Progenitor cell of endocrine pancreas (in vitro differentiated cells): ENCODE data around the gene CT47C1. TPM values are rescaled to one million over a fixed set of nuclear protein-coding genes. Genes with fewer than 3 reads are reported as not detected.

ENCODE experiments used
- DNase-seq: peaks from one replicate; pipeline ENCODE4 v3.0.0; 2021; ENCODE audit warnings: low spot score; ENCODE audit not compliant: unreplicated experiment
- H3K27ac Mint-ChIP-seq: 2 replicates; pipeline ENCODE4 v1.8.0; 2021; ENCODE audit warnings: mild to moderate bottlenecking, moderate library complexity, mixed read lengths
- H3K27me3 Mint-ChIP-seq: 2 replicates; pipeline ENCODE4 v1.8.0; 2021; ENCODE audit warnings: mixed read lengths
- H3K36me3 Mint-ChIP-seq: 2 replicates; pipeline ENCODE4 v1.8.0; 2022; ENCODE audit warnings: mixed read lengths; ENCODE audit not compliant: insufficient read depth
- H3K4me1 Mint-ChIP-seq: 2 replicates; pipeline ENCODE4 v1.8.0; 2021; ENCODE audit warnings: low read depth, mixed read lengths
- H3K4me3 Mint-ChIP-seq: 2 replicates; pipeline ENCODE4 v1.8.0; 2021; ENCODE audit warnings: low read depth, mild to moderate bottlenecking, moderate library complexity, mixed read lengths
- H3K9me3 Mint-ChIP-seq: 2 replicates; pipeline ENCODE4 v1.8.0; 2021; ENCODE audit warnings: low read depth, mixed read lengths
- CTCF ChIP-seq: fragments of 200-600 bp; sonication (generic); IDR thresholded peaks from one replicate; pipeline ENCODE4 v1.5.0; 2021; ENCODE audit warnings: antibody characterized with exemption, mild to moderate bottlenecking; ENCODE audit not compliant: unreplicated experiment
- total RNA-seq: library from RNA; stranded (reverse); gene quantifications from 2 replicates; pipeline ENCODE4 v1.2.1, GENCODE V29; 2021

CT47C1 gene
- total RNA-seq, 1 donor from 2014 or later = not detected

GRCh38 chrX:119045884-119046283, 26.9 kb upstream of the CT47C1 start:
- H3K4me3 Mint-ChIP-seq = no peak overlapping the region
- TF ChIP-seq CTCF = no peak
- H3K27ac Mint-ChIP-seq = no peak overlapping the region
- peaks cover 25% of the 10 kb centered on the region for H3K9me3 Mint-ChIP-seq
- no peaks in the 10 kb centered on the region for H3K4me1 Mint-ChIP-seq
- no peak for DNase-seq
- H3K27me3 Mint-ChIP-seq = no peaks in the 10 kb centered on the region
- peaks cover 2% of the 10 kb centered on the region for H3K36me3 Mint-ChIP-seq

- H3K9me3 Mint-ChIP-seq = peaks cover 8% of the 10 kb centered on the region
- H3K27ac Mint-ChIP-seq = no peak overlapping the region
- DNase-seq = no peak
These were observed 17.1 kb upstream of the CT47C1 start for GRCh38 chrX:119055687-119056086.

GRCh38 chrX:119062750-119063374, 9.9 kb upstream of the CT47C1 start:
- Mint-ChIP-seq H3K36me3 (no peaks in the 10 kb centered on the region), H3K27me3 (no peaks in the 10 kb centered on the region), H3K27ac (no peak overlapping the region), H3K9me3 (peaks cover 24% of the 10 kb centered on the region), H3K4me3 (no peak overlapping the region), H3K4me1 (peaks cover 4% of the 10 kb centered on the region)
- no peak for TF ChIP-seq CTCF
- no peak for DNase-seq

More at GRCh38 chrX:119055687-119056086, 17.1 kb upstream of the CT47C1 start:
- Mint-ChIP-seq H3K4me1 (no peaks in the 10 kb centered on the region), H3K36me3 (peaks cover under 1% of the 10 kb centered on the region), H3K27me3 (no peaks in the 10 kb centered on the region), H3K4me3 (no peak overlapping the region)
- TF ChIP-seq CTCF = no peak

- no peak overlapping the region for H3K27ac Mint-ChIP-seq
- H3K9me3 Mint-ChIP-seq = peaks cover 24% of the 10 kb centered on the region
- no peak for TF ChIP-seq CTCF
- peaks cover 4% of the 10 kb centered on the region for H3K4me1 Mint-ChIP-seq
- DNase-seq = no peak
- no peaks in the 10 kb centered on the region for H3K27me3 Mint-ChIP-seq
- H3K36me3 Mint-ChIP-seq = no peaks in the 10 kb centered on the region
- no peak overlapping the region for H3K4me3 Mint-ChIP-seq
These were observed 9.4 kb upstream of the CT47C1 start for GRCh38 chrX:119063428-119063827.

- peaks cover 8% of the 10 kb centered on the region for H3K9me3 Mint-ChIP-seq
- H3K36me3 Mint-ChIP-seq = no peaks in the 10 kb centered on the region
- no peak overlapping the region for H3K4me3 Mint-ChIP-seq
- no peaks in the 10 kb centered on the region for H3K27me3 Mint-ChIP-seq
- peak; percentile 62 for TF ChIP-seq CTCF
- DNase-seq = peak; percentile 21
- H3K4me1 Mint-ChIP-seq = peaks cover 4% of the 10 kb centered on the region
- no peak overlapping the region for H3K27ac Mint-ChIP-seq
These were observed 5.6 kb upstream of the CT47C1 start for GRCh38 chrX:119067023-119067739.
